B cell (primary cell): ENCODE measurements around the gene CT47A7.

Source experiments
- EZH2 ChIP-seq: IDR thresholded peaks from 2 replicates; pipeline ENCODE4 v1.6.1; 2012; ENCODE audit warnings: borderline replicate concordance, low read depth, mild to moderate bottlenecking, moderate library complexity, low read length; ENCODE audit not compliant: insufficient read depth, poor library complexity, severe bottlenecking
- TF ChIP-seq, protein P1 (sequence below): fragments of 200-600 bp; IDR thresholded peaks from one replicate; pipeline ENCODE4 v1.8.0; 2022; ENCODE audit warnings: antibody characterized with exemption, mild to moderate bottlenecking

DNA sequence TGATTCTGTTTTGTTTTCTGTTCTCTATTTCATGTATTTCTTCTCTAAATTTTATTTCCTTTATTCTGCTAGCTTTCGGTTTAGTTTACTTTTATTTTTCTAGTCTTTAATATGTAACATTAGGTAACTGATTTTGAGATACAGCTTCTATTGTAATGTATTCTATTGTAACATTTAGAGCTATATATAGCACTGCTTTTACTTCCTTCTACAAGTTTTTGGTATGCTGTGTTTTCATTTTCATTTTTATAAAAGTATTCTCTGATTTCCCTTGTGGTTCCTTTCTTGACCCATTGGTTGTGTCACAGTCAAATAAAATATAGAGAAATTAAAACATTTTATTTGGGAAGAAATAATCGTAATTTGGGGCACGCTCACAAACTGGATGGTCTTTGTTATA is 43.0 kb upstream of the CT47A7 start:
- TF ChIP-seq, protein P1, sequence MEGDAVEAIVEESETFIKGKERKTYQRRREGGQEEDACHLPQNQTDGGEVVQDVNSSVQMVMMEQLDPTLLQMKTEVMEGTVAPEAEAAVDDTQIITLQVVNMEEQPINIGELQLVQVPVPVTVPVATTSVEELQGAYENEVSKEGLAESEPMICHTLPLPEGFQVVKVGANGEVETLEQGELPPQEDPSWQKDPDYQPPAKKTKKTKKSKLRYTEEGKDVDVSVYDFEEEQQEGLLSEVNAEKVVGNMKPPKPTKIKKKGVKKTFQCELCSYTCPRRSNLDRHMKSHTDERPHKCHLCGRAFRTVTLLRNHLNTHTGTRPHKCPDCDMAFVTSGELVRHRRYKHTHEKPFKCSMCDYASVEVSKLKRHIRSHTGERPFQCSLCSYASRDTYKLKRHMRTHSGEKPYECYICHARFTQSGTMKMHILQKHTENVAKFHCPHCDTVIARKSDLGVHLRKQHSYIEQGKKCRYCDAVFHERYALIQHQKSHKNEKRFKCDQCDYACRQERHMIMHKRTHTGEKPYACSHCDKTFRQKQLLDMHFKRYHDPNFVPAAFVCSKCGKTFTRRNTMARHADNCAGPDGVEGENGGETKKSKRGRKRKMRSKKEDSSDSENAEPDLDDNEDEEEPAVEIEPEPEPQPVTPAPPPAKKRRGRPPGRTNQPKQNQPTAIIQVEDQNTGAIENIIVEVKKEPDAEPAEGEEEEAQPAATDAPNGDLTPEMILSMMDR = no peak
- no peak for TF ChIP-seq EZH2
